SU-DHL-6 (cell line): Measurements from ENCODE around the gene NIN.

Experiments
- H2AFZ ChIP-seq: fragments of 200-600 bp; sonication (generic); 2 replicates; pipeline ENCODE4 v1.6.1; 2014; ENCODE audit warnings: low read depth, mild to moderate bottlenecking, moderate library complexity, mixed read lengths, antibody characterized with exemption, low read length; ENCODE audit not compliant: severe bottlenecking
- H3F3A ChIP-seq: fragments of 200-600 bp; shearing (Covaris generic); 2 replicates; pipeline ENCODE4 v1.6.0; 2016; ENCODE audit warnings: antibody characterized with exemption, mild to moderate bottlenecking; ENCODE audit not compliant: insufficient read depth
- H3K27ac ChIP-seq: fragments of 200-600 bp; sonication (generic); 2 replicates; pipeline ENCODE4 v1.5.1; 2016; ENCODE audit warnings: low read depth, mild to moderate bottlenecking, low read length, moderate library complexity, mixed read lengths
- H3K27me3 ChIP-seq: fragments of 200-600 bp; sonication (generic), shearing (Covaris generic); 2 replicates; pipeline ENCODE4 v1.6.0; 2014; ENCODE audit warnings: mild to moderate bottlenecking, low read length
- H3K36me3 ChIP-seq: fragments of 200-600 bp; sonication (generic); 2 replicates; pipeline ENCODE4 v1.6.1; 2014; ENCODE audit warnings: mild to moderate bottlenecking, low read length, mixed read lengths
- H3K4me2 ChIP-seq: fragments of 300-600, 200-600 bp; shearing (Covaris generic), sonication (generic); 2 replicates; pipeline ENCODE4 v1.6.0; 2014; ENCODE audit warnings: low read length, low read depth, mild to moderate bottlenecking; ENCODE audit not compliant: poor library complexity, severe bottlenecking
- H3K4me3 ChIP-seq: fragments of 200-600 bp; sonication (generic); 2 replicates; pipeline ENCODE4 v1.5.1; 2014; ENCODE audit warnings: antibody characterized with exemption, low read length, mild to moderate bottlenecking, mixed read lengths; ENCODE audit not compliant: insufficient read depth, poor library complexity, severe bottlenecking
- H3K79me2 ChIP-seq: fragments of 200-600 bp; sonication (generic); 2 replicates; pipeline ENCODE4 v1.6.1; 2014; ENCODE audit warnings: mild to moderate bottlenecking, low read length, moderate library complexity; ENCODE audit not compliant: insufficient read depth
- H3K9ac ChIP-seq: fragments of 200-600 bp; sonication (generic); 2 replicates; pipeline ENCODE4 v1.7.0; 2014; ENCODE audit warnings: mild to moderate bottlenecking, low read length
- H3K9me2 ChIP-seq: fragments of 200-600 bp; sonication (generic); replicated peaks from 2 replicates; pipeline ENCODE4 v1.6.1; 2014; ENCODE audit warnings: low read length; ENCODE audit not compliant: insufficient read depth
- H3K9me3 ChIP-seq: fragments of 200-600 bp; sonication (generic); 2 replicates; pipeline ENCODE4 v1.6.1; 2014; ENCODE audit warnings: low read length, mixed read lengths; ENCODE audit not compliant: insufficient read depth
- H4K20me1 ChIP-seq: fragments of 200-600 bp; sonication (generic); 2 replicates; pipeline ENCODE4 v1.6.1; 2014; ENCODE audit warnings: low read depth, mild to moderate bottlenecking, antibody characterized with exemption, low read length, moderate library complexity, mixed read lengths
- CTCF ChIP-seq: fragments of 200-600 bp; sonication (generic); IDR thresholded peaks from one replicate; pipeline ENCODE4 v1.5.1; 2017; ENCODE audit warnings: antibody characterized with exemption, mild to moderate bottlenecking, low read length, moderate library complexity; ENCODE audit not compliant: insufficient read depth, poor library complexity, severe bottlenecking
- EZH2phosphoT487 ChIP-seq: fragments of 200-600 bp; sonication (generic), shearing (Covaris generic); conservative IDR thresholded peaks from 2 replicates; pipeline ENCODE4 v1.6.1; 2018; ENCODE audit warnings: mild to moderate bottlenecking, antibody characterized with exemption, low read length, moderate library complexity, mixed read lengths

Gene NIN

GRCh38 chr14:50773632-50774541 is 57.1 kb downstream of the NIN start:
- Histone ChIP-seq H3K27ac (no peak overlapping the region), H3K4me2 (no peak overlapping the region), H3K9ac (no peak overlapping the region), H3K79me2 (0 out of 2 replicates have a peak, but pooled peaks cover 13% of the 10 kb centered on the region), H4K20me1 (no peaks in the 10 kb centered on the region), H3K9me3 (no peaks in the 10 kb centered on the region), H3K4me3 (no peak overlapping the region), H2AFZ (no peak overlapping the region), H3K27me3 (no peaks in the 10 kb centered on the region), H3K9me2 (no peaks in the 10 kb centered on the region), H3K36me3 (peaks cover 62% of the 10 kb centered on the region), H3F3A (peaks cover 5% of the 10 kb centered on the region)
- no peak for TF ChIP-seq EZH2phosphoT487
- peak; percentile 30 for TF ChIP-seq CTCF

- Histone ChIP-seq H4K20me1 (no peaks in the 10 kb centered on the region), H3K9ac (no peak overlapping the region), H2AFZ (no peak overlapping the region), H3K36me3 (peaks cover 67% of the 10 kb centered on the region), H3F3A (no peaks in the 10 kb centered on the region), H3K9me3 (no peaks in the 10 kb centered on the region), H3K79me2 (0 out of 2 replicates have a peak, but pooled peaks cover 8% of the 10 kb centered on the region), H3K27ac (no peak overlapping the region), H3K27me3 (no peaks in the 10 kb centered on the region), H3K9me2 (no peaks in the 10 kb centered on the region), H3K4me2 (no peak overlapping the region), H3K4me3 (no peak overlapping the region)
- TF ChIP-seq EZH2phosphoT487 (no peak), CTCF (no peak)
Measured at GRCh38 chr14:50772412-50772811, 58.5 kb downstream of the NIN start.

GRCh38 chr14:50770586-50770985 is 60.4 kb downstream of the NIN start:
- Histone ChIP-seq H2AFZ (no peak overlapping the region), H3K9ac (no peak overlapping the region), H4K20me1 (no peaks in the 10 kb centered on the region), H3K27ac (no peak overlapping the region), H3K4me2 (no peak overlapping the region), H3K36me3 (peaks cover 64% of the 10 kb centered on the region), H3K79me2 (no peaks in the 10 kb centered on the region), H3K4me3 (no peak overlapping the region), H3K27me3 (no peaks in the 10 kb centered on the region), H3F3A (no peaks in the 10 kb centered on the region), H3K9me3 (no peaks in the 10 kb centered on the region), H3K9me2 (no peaks in the 10 kb centered on the region)
- TF ChIP-seq EZH2phosphoT487 (no peak), CTCF (no peak)
